Stimulated activated CD4-positive, alpha-beta T cell treated with anti-CD3 and anti-CD28 coated beads, Interleukin-2, amount 100 ng/mL, for 24 hours (primary cell): ENCODE measurements around the gene TCP10L.
"Not testable (repeated sequence)": the region's sequence is repeated elsewhere in the genome, so short reads cannot be mapped to it uniquely, and the experiment has no call there.

Experiments used
- DNase-seq, 2 donors: peaks; one replicate each; pipeline ENCODE4 v3.0.0-alpha.2; 2020

TCP10L gene

GRCh38 chr21:32585042-32585710 lies at the start of gene TCP10L:
Gene TCP10L (minus strand): TSS chr21:32585523. CDS start chr21:32584304, 1,219 bp downstream.
- no peak for DNase-seq

- no peak for DNase-seq
These were observed 41.4 kb upstream of the TCP10L start for GRCh38 chr21:32626621-32627196.

GRCh38 chr21:32618218-32618617 lies 32.9 kb upstream of the TCP10L start:
- not testable (repeated sequence) for DNase-seq

- DNase-seq, result no peak
These were observed 28.2 kb upstream of the TCP10L start for GRCh38 chr21:32613436-32614043.

GRCh38 chr21:32612999-32613337 lies 27.6 kb upstream of the TCP10L start:
- peak in 1 of 2 donors; percentile 21 for DNase-seq

GRCh38 chr21:32612075-32612998 lies 27.0 kb upstream of the TCP10L start, which contains the start of gene CFAP298:
Gene CFAP298 (minus strand): TSS chr21:32612377. CDS start chr21:32612243, 134 bp downstream.
- peak; percentile 85 to 87 for DNase-seq

GRCh38 chr21:32611471-32611997 lies 26.2 kb upstream of the TCP10L start:
- DNase-seq, result peak; percentile 38 to 58

- DNase-seq, result not testable (repeated sequence)
These were observed 25.6 kb upstream of the TCP10L start for GRCh38 chr21:32610940-32611339.

GRCh38 chr21:32608851-32609250 lies 23.5 kb upstream of the TCP10L start:
- no peak for DNase-seq

GRCh38 chr21:32605469-32605868 lies 20.1 kb upstream of the TCP10L start:
- no peak for DNase-seq

GRCh38 chr21:32604464-32604863 lies 19.1 kb upstream of the TCP10L start:
- DNase-seq, result no peak

GRCh38 chr21:32603131-32603530 lies 17.8 kb upstream of the TCP10L start:
- no peak for DNase-seq

GRCh38 chr21:32602099-32602498 lies 16.8 kb upstream of the TCP10L start:
- DNase-seq, result no peak

- no peak for DNase-seq
These were observed 14.2 kb upstream of the TCP10L start for GRCh38 chr21:32599526-32599925.

- DNase-seq, result no peak
These were observed 13.8 kb upstream of the TCP10L start for GRCh38 chr21:32599091-32599490.

- DNase-seq, result no peak
These were observed 11.9 kb upstream of the TCP10L start for GRCh38 chr21:32597205-32597604.

- no peak for DNase-seq
These were observed 10.1 kb upstream of the TCP10L start for GRCh38 chr21:32595431-32595830.

GRCh38 chr21:32593690-32594089 lies 8.4 kb upstream of the TCP10L start:
- DNase-seq, result no peak

GRCh38 chr21:32592929-32593502 lies 7.7 kb upstream of the TCP10L start:
- DNase-seq, result no peak

- no peak for DNase-seq
These were observed 4.8 kb upstream of the TCP10L start for GRCh38 chr21:32590130-32590529.

- DNase-seq, result no peak
These were observed 2.3 kb upstream of the TCP10L start for GRCh38 chr21:32587651-32588050.

- DNase-seq, result no peak
These were observed 1.8 kb upstream of the TCP10L start for GRCh38 chr21:32587120-32587519.

- DNase-seq, result no peak
These were observed 647 bp upstream of the TCP10L start for GRCh38 chr21:32585970-32586369.
